Erythroblast (primary cell): Measurements from ENCODE around the gene MOXD1.

ENCODE experiments used
- GATA1 ChIP-seq: IDR thresholded peaks from 2 replicates; pipeline ENCODE4 v1.6.1; 2011; ENCODE audit warnings: low read depth, mild to moderate bottlenecking, control low read depth, low read length, moderate library complexity
- POLR2A ChIP-seq: IDR thresholded peaks from 2 replicates; pipeline ENCODE4 v1.6.1; 2011; ENCODE audit warnings: mild to moderate bottlenecking, low read length

DNA sequence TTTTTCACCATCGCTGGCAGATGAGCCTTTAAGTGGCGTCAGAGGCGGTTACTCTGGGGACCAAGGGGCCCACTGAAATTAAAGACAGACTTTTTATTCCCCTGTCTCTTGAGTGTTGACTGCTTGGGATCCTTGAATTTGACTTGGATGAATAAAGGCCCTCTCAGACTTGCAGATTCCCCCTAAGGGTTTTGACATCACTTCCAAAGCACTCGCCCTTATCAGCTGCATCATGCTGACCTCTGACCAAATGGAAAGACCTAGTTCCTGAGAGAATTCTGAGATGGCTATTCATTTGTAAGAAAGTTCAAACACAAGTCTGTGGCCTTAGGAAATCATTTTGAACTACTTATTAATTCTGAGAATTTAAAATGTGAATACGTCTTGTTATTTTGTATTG lies 13.5 kb upstream of the MOXD1 start:
- TF ChIP-seq POLR2A (no peak), GATA1 (no peak)
